M059J (cell line): ENCODE measurements around the gene ZFYVE21. TPM values are rescaled to one million over a fixed set of nuclear protein-coding genes. Genes with fewer than 3 reads are reported as not detected.

Experiments used
- DNase-seq: peaks from one replicate; pipeline ENCODE4 v3.0.0-alpha.2; 2012; ENCODE audit warnings: low read depth
- total RNA-seq: library from RNA; depleted of rRNA; stranded (reverse); fragments of >200 nt; shearing (Covaris generic); gene quantifications from 2 replicates; pipeline ENCODE4 v1.2.3, GENCODE V29; 2014

ZFYVE21 gene
- total RNA-seq, 1 experiment from 2014 or later, result 32.3 TPM

DNA sequence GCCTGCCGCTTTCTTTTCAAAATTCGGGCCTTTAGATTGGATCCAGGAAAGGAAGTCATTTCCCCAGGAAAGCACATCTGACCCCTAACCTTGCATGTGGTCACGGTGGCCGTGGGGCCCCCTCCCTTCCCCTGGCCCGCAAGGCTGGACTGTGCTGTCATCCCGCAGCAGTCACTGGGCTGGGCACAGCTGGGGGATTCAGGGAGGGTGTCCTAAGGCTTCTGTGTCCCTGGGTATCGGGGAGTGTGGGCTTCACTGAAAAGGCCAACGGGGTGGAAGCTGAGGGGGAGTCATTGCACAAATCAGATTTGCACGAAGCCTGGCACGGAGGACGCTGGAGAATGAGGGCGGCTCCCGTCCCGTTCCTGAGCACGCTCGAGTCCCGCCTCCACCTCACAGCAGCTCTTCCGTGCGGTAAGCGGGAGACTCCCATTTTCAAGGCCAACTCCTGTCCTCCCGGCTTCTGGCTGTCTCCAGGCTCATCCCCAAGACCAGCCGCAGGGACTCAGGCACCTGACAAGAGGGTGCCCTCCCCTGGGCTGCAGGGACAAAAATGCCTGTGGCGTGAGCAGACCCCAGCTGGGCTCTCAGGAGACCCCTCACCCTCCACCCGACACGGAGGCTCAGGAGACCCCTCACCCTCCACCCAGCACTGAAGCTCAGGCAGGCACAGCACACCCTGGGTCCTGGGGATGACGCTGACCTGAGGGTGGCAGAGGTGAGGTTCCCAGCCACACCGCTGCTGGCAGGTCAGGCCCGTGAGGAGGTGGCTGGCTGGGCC, 9.9 kb upstream of the ZFYVE21 start:
- no peak for DNase-seq

DNA sequence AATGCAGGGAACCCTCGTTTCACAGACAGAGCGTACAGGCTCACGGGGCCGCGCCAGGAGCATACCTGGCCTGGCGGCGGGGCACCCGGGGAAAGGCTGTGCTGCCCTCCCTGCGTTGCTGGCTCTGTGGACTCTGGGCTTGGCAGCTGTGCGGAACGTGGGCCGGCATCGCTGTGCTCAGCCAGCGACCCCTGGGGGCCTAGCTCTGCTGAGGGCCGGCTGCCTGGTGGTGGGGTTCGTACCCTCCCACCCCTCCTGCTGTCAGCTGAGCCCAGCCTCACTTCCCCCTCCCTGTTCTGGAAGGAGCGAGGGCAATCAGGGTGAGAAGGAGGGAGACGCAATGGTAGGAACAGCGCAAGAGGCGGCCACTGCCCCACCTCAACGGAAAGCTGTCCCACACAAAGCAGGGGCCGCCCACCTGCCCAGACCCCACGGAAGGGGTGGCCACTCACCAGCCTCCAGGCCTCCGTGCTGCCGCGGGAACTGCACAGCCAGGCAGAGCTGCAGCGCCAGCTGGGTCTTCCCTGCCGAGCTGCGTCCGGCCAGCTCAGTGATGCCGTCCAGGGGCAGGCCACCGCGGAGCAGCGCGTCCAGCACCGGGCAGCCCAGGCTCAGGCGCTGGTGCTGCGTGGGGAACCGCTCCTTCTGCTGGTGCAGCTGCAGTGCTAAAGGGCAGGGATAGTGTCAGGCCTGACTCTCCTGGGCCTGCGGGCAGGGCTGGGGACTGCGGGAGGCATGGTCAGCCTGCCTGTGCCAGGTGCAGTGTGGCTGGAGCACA, 8.9 kb upstream of the ZFYVE21 start:
- DNase-seq, result no peak

- DNase-seq, result peak; percentile 17
These were observed 8.0 kb upstream of the ZFYVE21 start for GRCh38 chr14:103707329-103708263.

DNA sequence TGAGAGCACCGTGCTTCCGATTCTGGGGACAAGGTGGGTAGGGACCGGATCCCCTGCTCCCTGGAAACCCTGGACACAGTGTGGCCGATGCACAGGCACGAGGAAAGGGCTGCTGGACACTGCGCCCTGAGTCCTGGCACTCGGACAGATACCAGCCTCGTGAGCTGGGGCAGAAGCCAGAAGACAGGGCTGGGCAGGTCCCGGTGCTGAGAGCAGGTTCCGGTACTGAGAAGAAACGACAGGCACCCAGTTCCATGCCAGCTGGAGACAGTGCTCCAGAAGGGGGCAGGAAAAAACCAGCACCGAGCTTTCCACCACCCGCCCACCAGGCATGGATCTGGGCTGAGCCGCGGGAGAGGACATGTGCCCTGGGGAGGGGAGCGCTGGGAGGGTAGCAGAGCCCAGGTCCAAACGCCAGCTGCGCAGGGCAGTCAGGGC, 6.8 kb upstream of the ZFYVE21 start:
- DNase-seq, result no peak

DNA sequence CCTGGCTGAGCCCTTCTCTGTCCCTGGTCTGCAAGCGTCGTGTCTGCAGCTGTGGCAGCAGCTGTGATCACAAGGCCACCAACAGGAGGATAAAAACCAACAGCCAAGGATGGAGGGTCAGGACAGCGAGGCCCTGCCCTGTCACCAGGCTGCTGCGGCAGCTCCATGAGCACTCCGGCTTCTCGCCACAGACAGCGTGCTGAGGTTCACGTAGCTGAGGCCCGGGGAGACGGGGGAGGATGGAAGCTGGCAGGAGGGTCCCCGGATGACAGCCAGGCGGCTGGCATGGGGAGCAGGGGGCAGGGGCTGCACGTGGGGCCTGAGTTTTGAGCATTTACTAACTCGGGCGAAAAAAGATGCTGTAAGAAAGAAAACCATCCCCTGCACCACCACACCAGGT, 5.8 kb upstream of the ZFYVE21 start:
- no peak for DNase-seq

DNA sequence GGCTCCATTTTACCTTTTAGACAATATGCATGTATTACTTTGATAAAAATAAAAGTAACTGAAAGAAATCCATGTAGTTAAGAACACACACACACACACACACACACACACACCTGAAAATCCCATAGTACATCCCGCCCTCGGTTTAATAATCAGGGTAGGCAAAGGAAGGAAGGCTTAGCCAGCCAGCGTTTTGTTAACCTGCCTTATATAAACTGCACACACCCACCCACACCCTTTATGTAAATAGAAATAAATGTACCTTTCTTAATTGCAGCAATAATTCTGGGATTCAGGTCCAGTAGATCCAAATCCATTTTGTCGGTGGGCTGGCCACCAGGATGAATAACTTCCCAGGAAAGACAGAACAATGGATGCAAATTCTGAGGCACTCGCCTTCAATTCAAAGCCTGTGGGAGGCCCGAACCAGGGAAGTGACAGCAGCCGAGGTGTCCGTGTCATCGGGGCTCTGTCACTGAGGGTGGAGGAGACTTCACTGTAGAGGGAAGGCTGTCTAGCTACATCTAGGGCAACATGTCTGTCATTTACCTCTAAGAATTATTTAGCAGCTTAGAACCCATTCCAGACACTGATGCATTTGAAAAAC, 4.7 kb upstream of the ZFYVE21 start:
- DNase-seq, result no peak

DNA sequence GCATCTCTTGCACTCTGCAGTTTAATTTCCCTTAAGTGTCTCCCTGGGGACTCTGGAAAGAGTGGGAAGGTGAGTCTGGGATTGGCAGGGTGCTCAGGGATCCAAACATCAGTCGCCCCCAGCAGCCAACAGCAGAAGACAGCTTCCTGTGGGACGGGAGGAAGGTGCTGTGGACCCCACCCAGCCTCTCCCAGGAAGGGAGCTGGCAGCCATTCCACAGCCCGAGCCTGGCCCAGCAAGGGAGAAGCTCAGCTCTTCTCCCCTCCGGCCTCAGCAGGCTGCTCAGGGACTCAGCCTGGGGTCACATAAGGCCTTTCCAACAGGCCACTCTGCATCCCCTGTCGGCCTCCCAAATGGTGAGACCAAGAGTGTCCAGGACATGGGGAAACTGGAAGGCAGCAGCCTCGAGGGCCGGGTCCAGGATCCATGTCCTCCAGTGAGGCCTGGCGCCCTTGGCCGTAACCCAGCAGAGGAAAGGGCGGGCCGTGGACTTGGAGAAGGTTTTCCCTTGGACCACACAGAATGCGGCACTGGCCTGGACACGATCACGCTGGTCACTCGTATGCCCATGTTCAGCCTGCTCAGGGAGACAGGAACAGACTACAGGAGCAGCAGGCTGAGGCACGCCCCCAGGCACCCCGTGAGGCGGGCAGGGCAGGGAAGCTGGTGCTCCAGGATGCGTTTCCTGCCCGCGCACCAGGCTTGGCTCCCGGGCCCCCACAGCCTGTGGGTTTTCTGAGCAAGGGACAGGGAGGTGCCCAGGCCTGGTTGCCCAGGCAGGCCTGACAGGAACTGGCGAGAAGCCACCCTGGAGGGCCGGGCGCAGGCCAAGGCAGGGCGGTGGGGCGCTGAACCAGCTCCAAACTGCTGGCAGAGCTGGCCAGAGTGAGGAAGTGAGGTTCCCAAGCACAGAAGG, 3.8 kb upstream of the ZFYVE21 start:
- peak; percentile 44 for DNase-seq

DNA sequence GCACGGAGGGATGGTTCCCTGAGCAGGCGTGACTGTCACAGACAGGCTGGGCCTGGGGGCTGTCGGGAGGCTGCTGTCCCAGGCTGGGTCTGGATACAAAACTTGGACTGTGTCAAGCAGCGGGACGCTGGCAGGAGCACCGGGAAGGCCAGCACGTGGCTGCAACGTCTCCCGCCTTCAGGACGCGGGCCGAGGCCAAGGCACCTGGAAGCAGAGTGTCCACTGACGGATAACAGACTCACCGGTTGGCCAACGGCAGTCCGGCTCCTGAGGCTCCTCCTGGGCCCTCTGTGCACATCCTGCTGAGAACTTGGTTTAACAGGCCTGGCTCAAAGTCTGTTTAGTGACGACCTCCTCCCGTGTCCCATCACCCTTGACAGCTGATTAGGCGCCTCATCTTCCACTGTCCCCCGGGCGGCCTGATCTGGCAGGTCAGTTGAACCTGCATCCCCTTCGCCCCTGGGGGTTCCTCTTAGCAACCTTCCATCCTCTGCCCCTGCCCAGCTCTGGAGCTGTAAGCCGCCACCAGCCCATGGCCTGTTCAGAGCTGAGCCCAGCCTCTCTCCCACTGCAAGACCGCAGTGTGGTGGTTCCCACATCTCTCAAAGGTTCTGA, 2.9 kb upstream of the ZFYVE21 start:
- DNase-seq, result no peak

DNA sequence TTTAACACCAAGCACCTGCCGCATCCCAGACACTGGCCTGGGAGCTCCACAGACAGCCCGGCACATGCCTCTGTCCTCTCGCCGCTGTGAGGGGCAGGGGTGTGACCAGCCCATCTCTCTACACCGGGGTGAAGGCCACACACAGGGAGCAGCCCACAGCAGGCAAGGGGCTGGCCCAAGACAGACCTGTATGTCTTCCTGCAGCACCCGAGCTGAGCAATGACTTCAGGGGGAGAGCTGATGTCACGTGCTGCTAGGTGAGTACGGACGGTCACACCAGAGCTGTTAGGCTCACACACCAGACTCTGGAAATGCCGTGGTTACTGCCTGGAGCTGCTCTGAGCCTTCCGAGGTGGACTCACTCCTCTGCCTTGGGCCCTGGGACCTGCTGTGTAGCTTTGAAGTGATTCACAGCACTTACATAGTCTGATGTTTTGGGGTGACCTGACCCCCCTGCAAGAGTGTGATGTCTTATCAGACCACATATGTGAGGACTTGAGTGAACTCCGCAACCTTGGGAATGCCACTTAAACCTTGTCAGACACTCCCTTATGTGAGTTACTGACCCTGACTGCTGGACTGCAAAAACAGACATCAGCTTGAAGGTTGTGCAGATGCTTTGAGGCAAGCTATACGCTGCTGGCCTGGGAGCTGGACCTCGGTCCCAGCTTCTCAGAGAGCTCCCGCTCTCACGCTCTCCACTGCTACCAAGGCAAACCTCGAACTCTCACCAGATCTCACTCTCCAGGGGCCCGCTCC, 2.1 kb upstream of the ZFYVE21 start:
- no peak for DNase-seq

- no peak for DNase-seq
These were observed 1.4 kb upstream of the ZFYVE21 start for GRCh38 chr14:103714063-103714724.

DNA sequence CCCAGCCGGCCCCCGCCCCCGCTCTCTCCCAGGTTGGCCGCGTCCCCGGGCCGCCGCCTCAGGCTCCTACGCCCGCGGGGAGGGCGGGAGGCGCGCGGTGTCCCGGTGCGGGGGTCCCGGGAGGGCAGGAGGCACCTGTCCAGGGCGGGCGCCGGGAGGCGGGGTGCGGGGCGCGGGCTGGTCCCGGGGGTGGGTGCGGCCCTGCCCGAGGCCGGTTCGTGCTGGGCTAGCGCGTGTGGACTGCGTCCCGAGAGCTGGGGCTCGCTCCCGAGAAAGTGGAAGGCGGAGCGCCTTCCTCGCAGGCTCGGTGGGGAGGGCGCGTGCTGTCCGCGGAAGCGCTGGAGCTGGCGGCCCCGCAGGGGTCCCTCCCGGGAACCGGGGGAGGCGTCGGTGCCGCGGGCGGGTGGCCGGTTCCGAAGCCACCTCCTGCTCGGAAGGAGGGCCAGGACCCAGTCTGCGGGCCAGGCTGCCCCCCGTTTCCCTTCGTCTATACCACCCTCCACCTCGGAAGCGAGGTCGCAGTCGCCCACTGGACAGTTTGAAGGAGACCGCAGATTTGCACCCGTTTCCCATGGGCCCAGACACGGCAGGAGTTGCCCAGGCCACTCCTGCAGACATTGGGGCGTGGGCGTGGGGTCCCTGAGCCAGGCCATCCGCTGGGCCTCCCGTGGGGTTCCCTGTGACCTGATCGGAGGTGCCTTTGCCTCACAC, 636 bp downstream of the ZFYVE21 start:
- peak; percentile 15 for DNase-seq

GRCh38 chr14:103716899-103717411, 1.3 kb downstream of the ZFYVE21 start:
- no peak for DNase-seq

DNA sequence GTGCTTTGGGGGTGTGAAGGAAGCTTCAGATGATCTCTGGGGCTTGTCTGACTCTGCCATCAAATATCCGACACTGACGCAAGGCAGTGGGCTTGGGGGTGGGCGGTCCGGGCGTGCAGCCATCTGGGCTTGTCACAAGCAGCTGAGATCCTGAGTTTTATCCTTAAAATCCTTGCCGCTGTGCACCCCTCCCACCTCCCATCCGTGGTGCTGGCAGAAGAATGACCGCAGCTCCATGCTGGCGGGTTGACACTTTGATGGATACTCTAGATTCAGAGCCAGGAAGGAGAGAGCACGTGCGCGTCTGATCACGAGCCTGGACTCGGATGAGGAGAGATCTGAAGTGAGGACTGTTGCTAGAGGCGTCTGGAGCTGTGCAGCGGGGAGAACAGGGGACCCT, 3.0 kb downstream of the ZFYVE21 start:
- no peak for DNase-seq

- no peak for DNase-seq
These were observed 4.1 kb downstream of the ZFYVE21 start for GRCh38 chr14:103719751-103720150.

DNA sequence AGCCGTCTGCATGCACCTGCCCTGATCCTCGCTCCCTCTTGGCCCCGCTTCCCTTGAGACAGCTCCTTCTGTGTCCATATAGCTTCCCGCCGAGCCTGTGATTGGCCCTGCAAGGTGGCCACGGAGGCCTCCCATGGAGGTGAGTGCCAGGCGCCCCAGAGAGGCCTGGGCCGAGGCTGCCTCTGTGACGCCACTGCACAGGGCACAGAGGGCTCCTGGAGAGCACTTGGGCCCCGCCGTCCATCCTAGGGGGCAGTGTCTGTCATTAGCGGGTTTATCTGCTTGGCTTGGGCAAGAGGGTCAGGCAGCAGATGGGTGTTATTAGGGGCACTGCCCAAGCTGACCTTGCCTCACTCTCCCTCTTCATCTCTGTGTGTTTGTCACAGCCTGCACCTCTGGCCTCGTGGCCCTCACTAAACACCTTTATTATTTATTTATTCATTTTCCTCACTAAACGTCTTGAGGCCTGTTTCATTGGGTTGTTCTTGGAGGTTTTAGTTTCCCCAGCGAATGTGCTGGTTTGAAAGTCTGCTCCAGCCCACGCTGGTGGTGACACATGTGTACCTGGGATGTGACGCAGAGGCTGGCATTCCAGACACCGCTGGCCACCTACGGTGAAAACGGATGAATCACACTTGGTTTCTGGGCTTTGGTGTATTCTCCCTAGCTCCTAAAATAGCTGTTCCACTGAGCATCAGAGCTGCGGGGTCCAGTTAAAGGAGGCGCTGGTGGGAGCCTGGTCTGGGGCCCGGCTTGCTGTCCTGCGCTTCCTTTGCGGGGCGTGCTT, 5.9 kb downstream of the ZFYVE21 start:
- DNase-seq, result peak; percentile 62

DNA sequence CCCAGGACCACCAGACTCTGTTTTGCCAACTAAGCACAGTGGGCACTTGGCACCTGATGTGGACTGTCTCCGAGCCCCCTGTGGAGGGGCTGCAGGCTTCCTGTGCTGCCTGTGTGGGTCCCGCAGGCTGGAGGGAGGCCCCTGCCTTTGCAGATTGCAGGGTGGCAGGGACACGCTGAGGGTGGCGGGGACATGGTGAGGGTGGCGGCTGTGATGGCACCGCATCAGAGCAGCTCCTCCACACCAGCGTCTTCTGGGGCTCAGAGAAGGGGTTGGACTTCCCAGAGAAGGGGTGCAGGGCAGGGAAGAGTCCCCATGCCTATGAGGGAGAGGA, 8.1 kb downstream of the ZFYVE21 start:
- no peak for DNase-seq

GRCh38 chr14:103724116-103724515, 8.5 kb downstream of the ZFYVE21 start:
- no peak for DNase-seq
